ENCODE measurements around the gene IRGC. TPM values are rescaled to one million over a fixed set of nuclear protein-coding genes. Genes with fewer than 3 reads are reported as not detected.
A peak's percentile ranks its signal among the peaks of the same experiment; 100 is the strongest.

Gene IRGC
- polyA plus RNA-seq, 2 of the 4 experiments (the other 2 are of a cell fraction) = not detected

DNA sequence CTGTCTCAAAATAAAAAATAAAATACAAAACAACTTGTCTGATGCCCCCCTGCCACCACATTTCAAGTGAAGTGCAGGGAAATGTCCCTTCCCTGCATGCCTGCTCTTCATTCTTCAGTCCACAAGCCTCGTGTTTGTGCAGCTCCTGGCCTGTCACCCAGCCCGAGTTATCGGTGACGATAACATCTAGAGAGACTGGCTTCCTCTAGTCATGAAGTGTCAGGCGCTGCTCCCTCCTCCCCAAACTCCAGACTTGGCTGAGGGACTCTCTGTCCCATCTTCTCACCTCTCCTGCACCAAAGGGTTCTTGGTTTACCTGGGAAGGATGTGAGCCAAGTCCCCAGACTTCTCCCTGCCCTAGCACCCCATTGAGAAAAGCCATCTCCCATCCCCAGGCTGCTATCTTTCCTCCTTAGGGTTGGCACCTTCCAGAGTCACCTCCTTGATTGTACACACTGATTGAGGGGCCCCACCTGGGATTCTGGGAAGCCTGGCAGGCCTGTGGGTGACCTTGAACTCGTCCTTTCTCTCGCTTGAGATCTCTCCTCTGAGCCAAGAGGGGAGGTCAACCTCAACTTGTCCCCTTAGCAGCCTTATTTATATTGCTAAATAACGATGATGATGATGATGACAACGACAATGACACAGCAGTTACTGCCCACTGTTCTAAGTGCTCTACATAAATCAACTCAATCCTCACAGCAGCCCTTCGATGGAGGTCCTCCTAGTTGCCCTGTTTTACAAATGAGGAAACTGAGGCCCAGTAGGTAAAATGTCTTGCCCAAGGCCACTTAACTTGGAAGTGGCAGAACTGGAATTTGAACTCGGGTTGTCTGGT, 32.8 kb upstream of the IRGC start:
- peaks cover 7% of the 10 kb centered on the region; the same call in 2 of the 3 replicates for H3K4me1 ChIP-seq
- H3K4me2 ChIP-seq = no peak overlapping the region
- TF ChIP-seq MAFK (IDR thresholded peaks at IDR 0.05; ENCODE audit: partially characterized antibody) = peak; percentile 77
- peak; percentile 66 for TF ChIP-seq NFE2L2 (conservative IDR thresholded peaks at IDR 0.05; ENCODE audit: low read length)
- TF ChIP-seq NR3C1 (IDR thresholded peaks at IDR 0.05) = no peak
- no peak for TF ChIP-seq MAZ (IDR thresholded peaks at IDR 0.05; ENCODE audit: borderline replicate concordance, low read depth, low read length)
- TF ChIP-seq RFX5 (IDR thresholded peaks at IDR 0.05) = no peak
- WGBS (ENCODE audit: missing lambda C conversion rate) = 69% methylated on average over 11 of the region's 11 CpGs
- FAIRE-seq (no peak), DNase-seq (ENCODE audit: low read depth in 1 of 2, low spot score in 1 of 2) (no peak), ATAC-seq (no peak)
- ChIA-PET POLR2A (no interaction called here), CTCF (interaction anchor here (0.6 to 1.6 kb wide), 4 partner anchors 9 to 679 kb away, joined by 3 to 5 read pairs (median 4); no protein-coding TSS in a partner anchor)
- H3K9me3 ChIP-seq = no peaks in the 10 kb centered on the region
- H3K27ac ChIP-seq = peak overlapping the region in 1 of 2 experiments; percentile 34; a peak in 2 of 6 replicates
- no peak overlapping the region for H3K4me3 ChIP-seq

DNA sequence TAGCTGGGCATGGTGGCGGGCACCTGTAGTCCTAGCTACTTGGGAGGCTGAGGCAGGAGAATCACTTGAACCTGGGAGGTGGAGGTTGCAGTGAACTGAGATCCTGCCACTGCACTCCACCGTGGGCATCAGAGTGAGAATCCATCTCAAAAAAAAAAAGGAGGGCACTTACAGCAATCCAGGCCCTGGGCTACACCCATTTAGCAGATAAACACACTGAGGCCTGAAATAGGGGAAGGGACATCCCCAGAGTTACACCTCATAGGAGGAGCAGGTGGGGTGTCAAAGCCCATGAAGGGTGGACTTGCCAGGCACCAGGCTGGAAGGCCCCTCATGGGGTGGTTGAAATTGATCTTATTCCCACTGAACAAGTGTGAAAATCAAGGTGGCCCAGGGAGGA, 32.0 kb upstream of the IRGC start:
- Histone ChIP-seq H3K4me3 (no peak overlapping the region), H3K27ac (no peak overlapping the region), H3K4me2 (no peak overlapping the region), H3K9me3 (no peaks in the 10 kb centered on the region), H3K4me1 (peaks cover 7% of the 10 kb centered on the region; the same call in 2 of the 3 replicates)
- 73% methylated on average over 2 of the region's 2 CpGs for WGBS (ENCODE audit: missing lambda C conversion rate)
- ChIA-PET POLR2A (no interaction called here), CTCF (interaction anchor here (0.6 to 1.6 kb wide), 2 partner anchors 15 to 42 kb away, joined by 3 to 4 read pairs; no protein-coding TSS in a partner anchor)
- DNase-seq (ENCODE audit: low read depth in 1 of 2, low spot score in 1 of 2) (no peak), FAIRE-seq (no peak), ATAC-seq (no peak)
- TF ChIP-seq, protein P1, sequence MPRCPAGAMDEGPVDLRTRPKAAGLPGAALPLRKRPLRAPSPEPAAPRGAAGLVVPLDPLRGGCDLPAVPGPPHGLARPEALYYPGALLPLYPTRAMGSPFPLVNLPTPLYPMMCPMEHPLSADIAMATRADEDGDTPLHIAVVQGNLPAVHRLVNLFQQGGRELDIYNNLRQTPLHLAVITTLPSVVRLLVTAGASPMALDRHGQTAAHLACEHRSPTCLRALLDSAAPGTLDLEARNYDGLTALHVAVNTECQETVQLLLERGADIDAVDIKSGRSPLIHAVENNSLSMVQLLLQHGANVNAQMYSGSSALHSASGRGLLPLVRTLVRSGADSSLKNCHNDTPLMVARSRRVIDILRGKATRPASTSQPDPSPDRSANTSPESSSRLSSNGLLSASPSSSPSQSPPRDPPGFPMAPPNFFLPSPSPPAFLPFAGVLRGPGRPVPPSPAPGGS (IDR thresholded peaks at IDR 0.05) = no peak
- no peak for TF ChIP-seq TP53 (CRISPR knock-in tag; IDR thresholded peaks at IDR 0.05)

DNA sequence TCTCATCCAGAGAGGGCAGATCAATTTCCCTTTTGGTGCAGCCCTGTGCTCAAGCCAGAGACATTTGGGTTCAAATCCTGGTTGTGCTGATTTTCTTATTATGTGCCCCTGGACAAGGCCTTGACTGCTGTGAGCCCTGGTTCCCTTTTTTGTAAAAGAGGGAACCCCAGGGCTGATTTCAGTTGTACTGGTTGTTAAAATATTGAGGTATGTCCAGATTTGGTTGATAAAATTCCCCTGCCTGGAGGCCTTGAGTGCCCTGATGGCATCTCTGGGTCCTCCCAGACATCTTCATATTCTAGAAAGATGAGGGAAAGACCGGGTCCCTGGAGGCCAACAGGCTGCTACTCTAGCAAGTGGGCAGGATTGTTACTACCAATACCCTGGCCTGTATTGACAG, 31.6 kb upstream of the IRGC start:
- ChIA-PET POLR2A (interaction anchor here (0.6 kb wide), 1 partner anchor 69 kb away, joined by 3 read pairs; no protein-coding TSS in a partner anchor), CTCF (interaction anchor here (0.6 to 1.6 kb wide), 8 partner anchors 9 to 42 kb away, joined by 3 to 5 read pairs (median 4); partner anchors contain the start of gene PLAUR)
- ATAC-seq = no peak
- no peak for FAIRE-seq
- Histone ChIP-seq H3K4me3 (no peak overlapping the region), H3K27ac (no peak overlapping the region), H3K9me3 (no peaks in the 10 kb centered on the region), H3K4me2 (no peak overlapping the region), H3K4me1 (peaks cover 7% of the 10 kb centered on the region; the same call in 2 of the 3 replicates)
- no peak for TF ChIP-seq RFX5 (IDR thresholded peaks at IDR 0.05)
- no peak for TF ChIP-seq ZC3H11A (IDR thresholded peaks at IDR 0.05)
- TF ChIP-seq, protein P2, sequence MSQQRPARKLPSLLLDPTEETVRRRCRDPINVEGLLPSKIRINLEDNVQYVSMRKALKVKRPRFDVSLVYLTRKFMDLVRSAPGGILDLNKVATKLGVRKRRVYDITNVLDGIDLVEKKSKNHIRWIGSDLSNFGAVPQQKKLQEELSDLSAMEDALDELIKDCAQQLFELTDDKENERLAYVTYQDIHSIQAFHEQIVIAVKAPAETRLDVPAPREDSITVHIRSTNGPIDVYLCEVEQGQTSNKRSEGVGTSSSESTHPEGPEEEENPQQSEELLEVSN (IDR thresholded peaks at IDR 0.05; ENCODE audit: borderline replicate concordance, low read depth) = no peak
- no peak for TF ChIP-seq MAZ (IDR thresholded peaks at IDR 0.05; ENCODE audit: borderline replicate concordance, low read depth, low read length)
- TF ChIP-seq, protein P3, sequence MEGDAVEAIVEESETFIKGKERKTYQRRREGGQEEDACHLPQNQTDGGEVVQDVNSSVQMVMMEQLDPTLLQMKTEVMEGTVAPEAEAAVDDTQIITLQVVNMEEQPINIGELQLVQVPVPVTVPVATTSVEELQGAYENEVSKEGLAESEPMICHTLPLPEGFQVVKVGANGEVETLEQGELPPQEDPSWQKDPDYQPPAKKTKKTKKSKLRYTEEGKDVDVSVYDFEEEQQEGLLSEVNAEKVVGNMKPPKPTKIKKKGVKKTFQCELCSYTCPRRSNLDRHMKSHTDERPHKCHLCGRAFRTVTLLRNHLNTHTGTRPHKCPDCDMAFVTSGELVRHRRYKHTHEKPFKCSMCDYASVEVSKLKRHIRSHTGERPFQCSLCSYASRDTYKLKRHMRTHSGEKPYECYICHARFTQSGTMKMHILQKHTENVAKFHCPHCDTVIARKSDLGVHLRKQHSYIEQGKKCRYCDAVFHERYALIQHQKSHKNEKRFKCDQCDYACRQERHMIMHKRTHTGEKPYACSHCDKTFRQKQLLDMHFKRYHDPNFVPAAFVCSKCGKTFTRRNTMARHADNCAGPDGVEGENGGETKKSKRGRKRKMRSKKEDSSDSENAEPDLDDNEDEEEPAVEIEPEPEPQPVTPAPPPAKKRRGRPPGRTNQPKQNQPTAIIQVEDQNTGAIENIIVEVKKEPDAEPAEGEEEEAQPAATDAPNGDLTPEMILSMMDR (IDR thresholded peaks at IDR 0.05) = no peak
- no peak for TF ChIP-seq HOXB13 (CRISPR knock-in tag; IDR thresholded peaks at IDR 0.05; ENCODE audit: low read depth)
- TF ChIP-seq, protein P4, sequence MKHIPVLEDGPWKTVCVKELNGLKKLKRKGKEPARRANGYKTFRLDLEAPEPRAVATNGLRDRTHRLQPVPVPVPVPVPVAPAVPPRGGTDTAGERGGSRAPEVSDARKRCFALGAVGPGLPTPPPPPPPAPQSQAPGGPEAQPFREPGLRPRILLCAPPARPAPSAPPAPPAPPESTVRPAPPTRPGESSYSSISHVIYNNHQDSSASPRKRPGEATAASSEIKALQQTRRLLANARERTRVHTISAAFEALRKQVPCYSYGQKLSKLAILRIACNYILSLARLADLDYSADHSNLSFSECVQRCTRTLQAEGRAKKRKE (CRISPR knock-in tag; IDR thresholded peaks at IDR 0.05; ENCODE audit: low read depth) = no peak
- TF ChIP-seq, protein P5, sequence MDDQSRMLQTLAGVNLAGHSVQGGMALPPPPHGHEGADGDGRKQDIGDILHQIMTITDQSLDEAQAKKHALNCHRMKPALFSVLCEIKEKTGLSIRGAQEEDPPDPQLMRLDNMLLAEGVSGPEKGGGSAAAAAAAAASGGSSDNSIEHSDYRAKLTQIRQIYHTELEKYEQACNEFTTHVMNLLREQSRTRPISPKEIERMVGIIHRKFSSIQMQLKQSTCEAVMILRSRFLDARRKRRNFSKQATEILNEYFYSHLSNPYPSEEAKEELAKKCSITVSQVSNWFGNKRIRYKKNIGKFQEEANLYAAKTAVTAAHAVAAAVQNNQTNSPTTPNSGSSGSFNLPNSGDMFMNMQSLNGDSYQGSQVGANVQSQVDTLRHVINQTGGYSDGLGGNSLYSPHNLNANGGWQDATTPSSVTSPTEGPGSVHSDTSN (IDR thresholded peaks at IDR 0.05) = no peak
- no peak for TF ChIP-seq ZFP36 (IDR thresholded peaks at IDR 0.05; ENCODE audit: borderline replicate concordance, partially characterized antibody)
- no peak for TF ChIP-seq FOXS1 (CRISPR knock-in tag; IDR thresholded peaks at IDR 0.05)
- DNase-seq (ENCODE audit: low read depth in 1 of 2, low spot score in 1 of 2) = no peak
- 72% methylated on average over 1 of the region's 1 CpG for WGBS (ENCODE audit: missing lambda C conversion rate)
